Fibroblast of pulmonary artery (primary cell): ENCODE measurements around the gene ERC1.
"Not testable (repeated sequence)": the region's sequence is repeated elsewhere in the genome, so short reads cannot be mapped to it uniquely, and the experiment has no call there.

Experiments
- DNase-seq: peaks from one replicate; pipeline ENCODE4 v3.0.0-alpha.2; 2010; ENCODE audit warnings: low read depth
- H3K4me3 ChIP-seq: replicated peaks from 2 replicates; pipeline ENCODE4 v1.5.1; 2011; ENCODE audit warnings: low read depth, mild to moderate bottlenecking, control low read depth, low read length, moderate library complexity
- CTCF ChIP-seq: IDR thresholded peaks from 2 replicates; pipeline ENCODE4 v1.5.1; 2011; ENCODE audit warnings: mild to moderate bottlenecking, control low read depth, low read length, inconsistent platforms; ENCODE audit errors: missing control alignments

ERC1 gene

GRCh38 chr12:1252758-1253157, 261.7 kb downstream of the ERC1 start:
- TF ChIP-seq CTCF, result no peak
- no peak overlapping the region for H3K4me3 ChIP-seq
- no peak for DNase-seq

GRCh38 chr12:1255125-1255524, 264.1 kb downstream of the ERC1 start:
- not testable (repeated sequence) for H3K4me3 ChIP-seq, DNase-seq

GRCh38 chr12:1255854-1256253, 264.8 kb downstream of the ERC1 start:
- not testable (repeated sequence) for DNase-seq, H3K4me3 ChIP-seq

GRCh38 chr12:1256285-1256684, 265.3 kb downstream of the ERC1 start:
- no peak overlapping the region for H3K4me3 ChIP-seq
- no peak for TF ChIP-seq CTCF
- no peak for DNase-seq

GRCh38 chr12:1256991-1257390, 266.0 kb downstream of the ERC1 start:
- DNase-seq, result no peak
- H3K4me3 ChIP-seq, result no peak overlapping the region

GRCh38 chr12:1262011-1262410, 271.0 kb downstream of the ERC1 start:
- no peak for DNase-seq
- no peak for TF ChIP-seq CTCF
- H3K4me3 ChIP-seq, result no peak overlapping the region

More at GRCh38 chr12:1256991-1257390, 266.0 kb downstream of the ERC1 start:
- TF ChIP-seq CTCF, result no peak

- no peak for DNase-seq
- no peak for TF ChIP-seq CTCF
- H3K4me3 ChIP-seq, result no peak overlapping the region
These were observed 276.2 kb downstream of the ERC1 start for GRCh38 chr12:1267243-1267642.

GRCh38 chr12:1272142-1272541, 281.1 kb downstream of the ERC1 start:
- no peak overlapping the region for H3K4me3 ChIP-seq
- no peak for TF ChIP-seq CTCF
- no peak for DNase-seq
